GM18951 (cell line): ENCODE results near the gene POLG2.

Source experiments
- POLR2A ChIP-seq: IDR thresholded peaks from 4 replicates; pipeline ENCODE4 v1.6.1; 2011; ENCODE audit warnings: mild to moderate bottlenecking; ENCODE audit not compliant: insufficient read length, insufficient read depth; ENCODE audit errors: extremely low read depth
- in situ Hi-C: fragments of 300-500 bp; cut with MboI; formaldehyde crosslinking; loops from one replicate; pipeline ENCODE4 v1.12.0; 2022; ENCODE audit warnings: low sequenced_read_pairs, mixed read lengths, inconsistent platforms; ENCODE audit not compliant: unreplicated experiment

Gene POLG2

GRCh38 chr17:64496786-64497564 is at the start of gene POLG2:
POLG2 (minus strand) TSS chr17:64497054; CDS start chr17:64496968, 86 bp downstream.
- TF ChIP-seq POLR2A, result peak; percentile 93

GRCh38 chr17:64544742-64545141 is 47.9 kb upstream of the POLG2 start:
- TF ChIP-seq POLR2A, result no peak
- in situ Hi-C loops, result no loop called here

More at GRCh38 chr17:64496786-64497564, at the start of gene POLG2:
- in situ Hi-C loops, result loop anchor here (10.0 kb wide), 1 partner anchor 72 kb away; no protein-coding TSS in a partner anchor

GRCh38 chr17:64540118-64540776 is 43.4 kb upstream of the POLG2 start:
- in situ Hi-C loops, result no loop called here
- TF ChIP-seq POLR2A, result no peak

GRCh38 chr17:64538508-64539130 is 41.8 kb upstream of the POLG2 start:
- TF ChIP-seq POLR2A, result no peak
- in situ Hi-C loops, result no loop called here

- in situ Hi-C loops, result no loop called here
- no peak for TF ChIP-seq POLR2A
Observed at GRCh38 chr17:64537488-64537887, 40.6 kb upstream of the POLG2 start.

- in situ Hi-C loops, result no loop called here
- TF ChIP-seq POLR2A, result no peak
Observed at GRCh38 chr17:64536913-64537312, 40.1 kb upstream of the POLG2 start.

- no peak for TF ChIP-seq POLR2A
- in situ Hi-C loops, result no loop called here
Observed at GRCh38 chr17:64535357-64535756, 38.5 kb upstream of the POLG2 start.

- in situ Hi-C loops, result no loop called here
- TF ChIP-seq POLR2A, result no peak
Observed at GRCh38 chr17:64534187-64534586, 37.3 kb upstream of the POLG2 start.

GRCh38 chr17:64533784-64534183 is 36.9 kb upstream of the POLG2 start:
- TF ChIP-seq POLR2A, result no peak
- in situ Hi-C loops, result no loop called here

GRCh38 chr17:64532409-64532808 is 35.6 kb upstream of the POLG2 start:
- in situ Hi-C loops, result no loop called here
- TF ChIP-seq POLR2A, result no peak

- in situ Hi-C loops, result no loop called here
- no peak for TF ChIP-seq POLR2A
Observed at GRCh38 chr17:64531955-64532371, 35.1 kb upstream of the POLG2 start.

GRCh38 chr17:64529221-64529620 is 32.4 kb upstream of the POLG2 start:
- in situ Hi-C loops, result no loop called here
- TF ChIP-seq POLR2A, result no peak

- in situ Hi-C loops, result no loop called here
- no peak for TF ChIP-seq POLR2A
Observed at GRCh38 chr17:64527914-64528313, 31.1 kb upstream of the POLG2 start.
